Stimulated activated naive CD8-positive, alpha-beta T cell treated with anti-CD3 and anti-CD28 coated beads, Interleukin-15, Interleukin-2, amounts not matched to agents 100 U/mL and 50 U/mL, for 24 hours (primary cell): ENCODE measurements around the gene KRTAP10-6.
A peak's percentile ranks its signal among the peaks of the same experiment; 100 is the strongest.
"Not testable (repeated sequence)": the region's sequence is repeated elsewhere in the genome, so short reads cannot be mapped to it uniquely, and the experiment has no call there.

Experiments
- ATAC-seq: fragments of 150-1000 bp; cut with Tn5 transposase; one replicate; pipeline ENCODE4 v1.10.0; 2021
- DNase-seq: peaks from one replicate; pipeline ENCODE4 v3.0.0; 2021

Gene KRTAP10-6

GRCh38 chr21:44599264-44600029 lies 7.1 kb upstream of the KRTAP10-6 start:
- no peak for ATAC-seq
- no peak for DNase-seq

- ATAC-seq (no peak), DNase-seq (no peak)
Observed at GRCh38 chr21:44598061-44598460, 5.8 kb upstream of the KRTAP10-6 start.

GRCh38 chr21:44596068-44596725 lies 3.9 kb upstream of the KRTAP10-6 start:
- DNase-seq (no peak), ATAC-seq (no peak)

GRCh38 chr21:44595524-44595923 lies 3.2 kb upstream of the KRTAP10-6 start:
- DNase-seq (no peak), ATAC-seq (no peak)

- no peak for ATAC-seq
- DNase-seq: no peak
Observed at GRCh38 chr21:44594406-44594916, 2.2 kb upstream of the KRTAP10-6 start.

GRCh38 chr21:44593598-44594405 lies 1.5 kb upstream of the KRTAP10-6 start:
- ATAC-seq (no peak), DNase-seq (no peak)

- not testable (repeated sequence) for DNase-seq, ATAC-seq
Observed at GRCh38 chr21:44591801-44592130, 539 bp downstream of the KRTAP10-6 start.

GRCh38 chr21:44590897-44591800 lies 1.2 kb downstream of the KRTAP10-6 start:
- ATAC-seq, DNase-seq: not testable (repeated sequence)

GRCh38 chr21:44590311-44590721 lies 2.0 kb downstream of the KRTAP10-6 start:
- ATAC-seq (no peak), DNase-seq (no peak)

GRCh38 chr21:44589586-44590305 lies 2.6 kb downstream of the KRTAP10-6 start:
- DNase-seq (no peak), ATAC-seq (no peak)

GRCh38 chr21:44589094-44589493 lies 3.2 kb downstream of the KRTAP10-6 start:
- DNase-seq (no peak), ATAC-seq (no peak)

- no peak for DNase-seq
- ATAC-seq: no peak
Observed at GRCh38 chr21:44585892-44586291, 6.4 kb downstream of the KRTAP10-6 start.

- no peak for DNase-seq
- ATAC-seq: peak; percentile 32
Observed at GRCh38 chr21:44583800-44584147, 8.5 kb downstream of the KRTAP10-6 start.

- no peak for ATAC-seq
- DNase-seq: no peak
Observed at GRCh38 chr21:44583089-44583799, 9.1 kb downstream of the KRTAP10-6 start.

- DNase-seq (no peak), ATAC-seq (no peak)
Observed at GRCh38 chr21:44582055-44582454, 10.2 kb downstream of the KRTAP10-6 start.

- ATAC-seq: no peak
- DNase-seq: no peak
Observed at GRCh38 chr21:44581158-44581557, 11.1 kb downstream of the KRTAP10-6 start.

GRCh38 chr21:44580231-44580821 lies 12.0 kb downstream of the KRTAP10-6 start, which contains the start of gene KRTAP10-5:
TSS of gene KRTAP10-5 (minus strand) at chr21:44580604. CDS start at chr21:44580578, 26 bp downstream.
- ATAC-seq: not testable (repeated sequence)

GRCh38 chr21:44579833-44580144 lies 12.5 kb downstream of the KRTAP10-6 start:
- no peak for DNase-seq
- no peak for ATAC-seq

More at GRCh38 chr21:44580231-44580821, 12.0 kb downstream of the KRTAP10-6 start, which contains the start of gene KRTAP10-5:
- not testable (repeated sequence) for DNase-seq

GRCh38 chr21:44579056-44579832 lies 13.1 kb downstream of the KRTAP10-6 start:
- peak; percentile 19 for ATAC-seq

More at GRCh38 chr21:44579056-44579832, 13.1 kb downstream of the KRTAP10-6 start:
- DNase-seq: no peak
